ENCODE data around the gene PHPT1. TPM values are rescaled to one million over a fixed set of nuclear protein-coding genes. Genes with fewer than 3 reads are reported as not detected.
"Not testable (repeated sequence)": the region's sequence is repeated elsewhere in the genome, so short reads cannot be mapped to it uniquely, and the experiment has no call there.

The PHPT1 gene
- polyA plus RNA-seq, 2 donors: 83.1 to 101 TPM

- H3K4me3 ChIP-seq (ENCODE audit: low read depth in 1 of 2, low read length in 2 of 2): no peak overlapping the region
- WGBS, 2 donors: 90 to 91% methylated on average over 41 of the region's 41 CpGs
- H3K27ac ChIP-seq (ENCODE audit: low read depth in 2 of 2, low read length in 1 of 2): no peak overlapping the region
- no peaks in the 10 kb centered on the region for H3K27me3 ChIP-seq (ENCODE audit: control insufficient read depth in 1 of 2, insufficient read depth in 2 of 2, low read length in 2 of 2)
- no peaks in the 10 kb centered on the region for H3K9me3 ChIP-seq (ENCODE audit: control insufficient read depth in 2 of 2, insufficient read depth in 1 of 2, low read depth in 1 of 2, low read length in 1 of 2)
- no peaks in the 10 kb centered on the region for H3K4me1 ChIP-seq (ENCODE audit: control insufficient read depth in 2 of 2, insufficient read depth in 2 of 2, low read length in 1 of 2)
- H3K36me3 ChIP-seq (ENCODE audit: control insufficient read depth in 2 of 2, insufficient read depth in 2 of 2, low read length in 1 of 2): peaks cover 10 to 60% of the 10 kb centered on the region in 2 donors
Observed at GRCh38 chr9:136829981-136830885, 19.0 kb upstream of the PHPT1 start.

GRCh38 chr9:136831002-136831719, 18.0 kb upstream of the PHPT1 start:
- no peak overlapping the region for H3K4me3 ChIP-seq (ENCODE audit: low read depth in 1 of 2, low read length in 2 of 2)
- no peaks in the 10 kb centered on the region for H3K27me3 ChIP-seq (ENCODE audit: control insufficient read depth in 1 of 2, insufficient read depth in 2 of 2, low read length in 2 of 2)
- no peaks in the 10 kb centered on the region for H3K9me3 ChIP-seq (ENCODE audit: control insufficient read depth in 2 of 2, insufficient read depth in 1 of 2, low read depth in 1 of 2, low read length in 1 of 2)
- peaks cover 9 to 60% of the 10 kb centered on the region in 2 donors for H3K36me3 ChIP-seq (ENCODE audit: control insufficient read depth in 2 of 2, insufficient read depth in 2 of 2, low read length in 1 of 2)
- 91 to 92% methylated on average over 29 to 30 of the region's 30 CpGs for WGBS, 2 donors
- no peaks in the 10 kb centered on the region for H3K4me1 ChIP-seq (ENCODE audit: control insufficient read depth in 2 of 2, insufficient read depth in 2 of 2, low read length in 1 of 2)
- H3K27ac ChIP-seq (ENCODE audit: low read depth in 2 of 2, low read length in 1 of 2): no peak overlapping the region

GRCh38 chr9:136831720-136832104, 17.5 kb upstream of the PHPT1 start:
- H3K36me3 ChIP-seq (ENCODE audit: control insufficient read depth in 2 of 2, insufficient read depth in 2 of 2, low read length in 1 of 2): peaks cover 8 to 61% of the 10 kb centered on the region in 2 donors
- H3K4me1 ChIP-seq (ENCODE audit: control insufficient read depth in 2 of 2, insufficient read depth in 2 of 2, low read length in 1 of 2): no peaks in the 10 kb centered on the region
- H3K9me3 ChIP-seq (ENCODE audit: control insufficient read depth in 2 of 2, insufficient read depth in 1 of 2, low read depth in 1 of 2, low read length in 1 of 2): no peaks in the 10 kb centered on the region
- no peak overlapping the region for H3K4me3 ChIP-seq (ENCODE audit: low read depth in 1 of 2, low read length in 2 of 2)
- no peak overlapping the region for H3K27ac ChIP-seq (ENCODE audit: low read depth in 2 of 2, low read length in 1 of 2)
- WGBS, 2 donors: 91 to 92% methylated on average over 23 of the region's 23 CpGs
- H3K27me3 ChIP-seq (ENCODE audit: control insufficient read depth in 1 of 2, insufficient read depth in 2 of 2, low read length in 2 of 2): no peaks in the 10 kb centered on the region

GRCh38 chr9:136832581-136832980, 16.6 kb upstream of the PHPT1 start:
- 91 to 93% methylated on average over 9 of the region's 9 CpGs for WGBS, 2 donors
- Histone ChIP-seq H3K4me3 (ENCODE audit: low read depth in 1 of 2, low read length in 2 of 2) (no peak overlapping the region), H3K4me1 (ENCODE audit: control insufficient read depth in 2 of 2, insufficient read depth in 2 of 2, low read length in 1 of 2) (no peaks in the 10 kb centered on the region), H3K27ac (ENCODE audit: low read depth in 2 of 2, low read length in 1 of 2) (no peak overlapping the region), H3K9me3 (ENCODE audit: control insufficient read depth in 2 of 2, insufficient read depth in 1 of 2, low read depth in 1 of 2, low read length in 1 of 2) (no peaks in the 10 kb centered on the region), H3K27me3 (ENCODE audit: control insufficient read depth in 1 of 2, insufficient read depth in 2 of 2, low read length in 2 of 2) (no peaks in the 10 kb centered on the region), H3K36me3 (ENCODE audit: control insufficient read depth in 2 of 2, insufficient read depth in 2 of 2, low read length in 1 of 2) (peaks cover 8 to 53% of the 10 kb centered on the region in 2 donors)

- not testable (repeated sequence) for H3K4me1 ChIP-seq (ENCODE audit: control insufficient read depth in 2 of 2, insufficient read depth in 2 of 2, low read length in 1 of 2); H3K4me3 ChIP-seq (ENCODE audit: low read depth in 1 of 2, low read length in 2 of 2); H3K27me3 ChIP-seq (ENCODE audit: control insufficient read depth in 1 of 2, insufficient read depth in 2 of 2, low read length in 2 of 2); H3K27ac ChIP-seq (ENCODE audit: low read depth in 2 of 2, low read length in 1 of 2); H3K9me3 ChIP-seq (ENCODE audit: control insufficient read depth in 2 of 2, insufficient read depth in 1 of 2, low read depth in 1 of 2, low read length in 1 of 2)
- 83 to 86% methylated on average over 15 to 16 of the region's 16 CpGs for WGBS, 2 donors
- peaks cover 8 to 51% of the 10 kb centered on the region in 2 donors for H3K36me3 ChIP-seq (ENCODE audit: control insufficient read depth in 2 of 2, insufficient read depth in 2 of 2, low read length in 1 of 2)
Observed at GRCh38 chr9:136833381-136834048, 15.7 kb upstream of the PHPT1 start.

GRCh38 chr9:136835162-136835931, 13.9 kb upstream of the PHPT1 start:
- H3K36me3 ChIP-seq (ENCODE audit: control insufficient read depth in 2 of 2, insufficient read depth in 2 of 2, low read length in 1 of 2): peaks cover 0 to 45% of the 10 kb centered on the region in 2 donors

GRCh38 chr9:136835932-136836904, 13.0 kb upstream of the PHPT1 start:
- no peaks in the 10 kb centered on the region for H3K9me3 ChIP-seq (ENCODE audit: control insufficient read depth in 2 of 2, insufficient read depth in 1 of 2, low read depth in 1 of 2, low read length in 1 of 2)
- peaks cover 0 to 2% of the 10 kb centered on the region in 2 donors for H3K4me1 ChIP-seq (ENCODE audit: control insufficient read depth in 2 of 2, insufficient read depth in 2 of 2, low read length in 1 of 2)
- H3K27me3 ChIP-seq (ENCODE audit: control insufficient read depth in 1 of 2, insufficient read depth in 2 of 2, low read length in 2 of 2): no peaks in the 10 kb centered on the region
- 87 to 94% methylated on average over 20 to 21 of the region's 21 CpGs for WGBS, 2 donors
- no peak overlapping the region for H3K4me3 ChIP-seq (ENCODE audit: low read depth in 1 of 2, low read length in 2 of 2)
- no peak overlapping the region for H3K27ac ChIP-seq (ENCODE audit: low read depth in 2 of 2, low read length in 1 of 2)
- peaks cover 0 to 40% of the 10 kb centered on the region in 2 donors for H3K36me3 ChIP-seq (ENCODE audit: control insufficient read depth in 2 of 2, insufficient read depth in 2 of 2, low read length in 1 of 2)

More at GRCh38 chr9:136835162-136835931, 13.9 kb upstream of the PHPT1 start:
- no peaks in the 10 kb centered on the region for H3K4me1 ChIP-seq (ENCODE audit: control insufficient read depth in 2 of 2, insufficient read depth in 2 of 2, low read length in 1 of 2)
- WGBS, 2 donors: 91 to 92% methylated on average over 36 of the region's 36 CpGs
- H3K27me3 ChIP-seq (ENCODE audit: control insufficient read depth in 1 of 2, insufficient read depth in 2 of 2, low read length in 2 of 2): no peaks in the 10 kb centered on the region
- no peak overlapping the region for H3K4me3 ChIP-seq (ENCODE audit: low read depth in 1 of 2, low read length in 2 of 2)
- no peaks in the 10 kb centered on the region for H3K9me3 ChIP-seq (ENCODE audit: control insufficient read depth in 2 of 2, insufficient read depth in 1 of 2, low read depth in 1 of 2, low read length in 1 of 2)
- H3K27ac ChIP-seq (ENCODE audit: low read depth in 2 of 2, low read length in 1 of 2): no peak overlapping the region

- H3K36me3 ChIP-seq (ENCODE audit: control insufficient read depth in 2 of 2, insufficient read depth in 2 of 2, low read length in 1 of 2): peaks cover 0 to 29% of the 10 kb centered on the region in 2 donors
- H3K27me3 ChIP-seq (ENCODE audit: control insufficient read depth in 1 of 2, insufficient read depth in 2 of 2, low read length in 2 of 2): no peaks in the 10 kb centered on the region
- no peak overlapping the region for H3K4me3 ChIP-seq (ENCODE audit: low read depth in 1 of 2, low read length in 2 of 2)
- H3K4me1 ChIP-seq (ENCODE audit: control insufficient read depth in 2 of 2, insufficient read depth in 2 of 2, low read length in 1 of 2): peaks cover 0 to 8% of the 10 kb centered on the region in 2 donors
- no peak overlapping the region for H3K27ac ChIP-seq (ENCODE audit: low read depth in 2 of 2, low read length in 1 of 2)
- WGBS, 2 donors: 88 to 92% methylated on average over 21 to 27 of the region's 27 CpGs
- H3K9me3 ChIP-seq (ENCODE audit: control insufficient read depth in 2 of 2, insufficient read depth in 1 of 2, low read depth in 1 of 2, low read length in 1 of 2): no peaks in the 10 kb centered on the region
Observed at GRCh38 chr9:136837146-136837855, 11.9 kb upstream of the PHPT1 start.
